ENCODE measurements around the gene PDGFC.

PDGFC gene, protein sequence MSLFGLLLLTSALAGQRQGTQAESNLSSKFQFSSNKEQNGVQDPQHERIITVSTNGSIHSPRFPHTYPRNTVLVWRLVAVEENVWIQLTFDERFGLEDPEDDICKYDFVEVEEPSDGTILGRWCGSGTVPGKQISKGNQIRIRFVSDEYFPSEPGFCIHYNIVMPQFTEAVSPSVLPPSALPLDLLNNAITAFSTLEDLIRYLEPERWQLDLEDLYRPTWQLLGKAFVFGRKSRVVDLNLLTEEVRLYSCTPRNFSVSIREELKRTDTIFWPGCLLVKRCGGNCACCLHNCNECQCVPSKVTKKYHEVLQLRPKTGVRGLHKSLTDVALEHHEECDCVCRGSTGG

DNA sequence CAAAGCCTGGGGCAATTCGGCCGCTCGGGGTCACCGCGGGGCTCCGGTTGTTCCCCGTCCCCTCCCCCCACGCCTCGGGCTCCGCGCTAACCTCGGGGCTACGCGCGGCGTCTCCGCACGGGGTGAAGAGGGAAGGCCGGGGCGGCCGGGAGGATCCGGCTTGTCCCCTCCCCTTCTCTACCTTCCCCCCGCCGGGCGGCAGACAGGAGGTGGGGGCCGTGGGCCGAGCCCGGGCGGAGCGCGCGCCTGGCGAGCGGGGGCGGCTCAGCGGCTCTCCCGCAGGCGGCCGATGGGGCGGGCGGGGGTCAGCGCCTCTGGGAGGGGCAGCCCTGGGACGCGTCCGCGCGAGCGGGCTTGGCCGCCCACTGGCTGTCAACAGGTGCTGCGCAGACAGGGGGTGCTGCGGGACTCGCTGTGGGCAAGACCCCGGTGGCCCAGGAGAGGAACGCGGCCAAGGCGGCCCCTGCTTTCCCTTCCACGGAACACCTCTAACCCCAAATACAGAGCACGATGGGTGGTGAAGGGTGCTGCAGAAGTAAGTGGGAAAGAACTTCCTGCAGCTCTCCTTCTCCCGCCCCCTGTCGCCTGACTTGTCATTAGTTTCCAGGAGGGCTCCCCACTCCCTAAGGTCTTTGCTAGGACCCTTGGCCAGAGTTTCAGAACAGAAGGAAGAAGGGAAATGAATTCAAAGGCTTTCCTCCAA is at the start of gene PDGFC:
Gene PDGFC, minus strand, starts transcription at position 124 of the 703 bp plus-strand sequence. CDS start 896 bp downstream, outside the sequence.
- FAIRE-seq: no peak

DNA sequence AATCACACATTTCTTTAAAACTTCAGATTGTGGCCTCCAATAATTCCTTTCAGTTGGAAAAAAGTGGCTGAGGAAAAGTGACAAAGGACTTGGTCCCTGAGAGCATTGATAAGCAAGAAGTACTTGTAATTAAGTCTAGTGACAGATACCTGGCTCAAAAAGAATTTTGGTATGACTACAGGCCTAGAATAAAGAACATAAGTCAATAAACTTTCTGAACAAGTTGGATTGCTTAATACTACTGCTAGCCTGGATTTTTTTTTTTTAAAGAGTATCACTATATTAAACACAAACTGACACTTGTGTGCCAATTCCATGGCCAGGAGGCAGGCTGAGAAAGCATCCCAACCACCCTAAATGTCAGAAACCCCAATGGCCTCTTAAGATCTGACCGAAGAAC is 49.3 kb upstream of the PDGFC start:
- FAIRE-seq: no peak

DNA sequence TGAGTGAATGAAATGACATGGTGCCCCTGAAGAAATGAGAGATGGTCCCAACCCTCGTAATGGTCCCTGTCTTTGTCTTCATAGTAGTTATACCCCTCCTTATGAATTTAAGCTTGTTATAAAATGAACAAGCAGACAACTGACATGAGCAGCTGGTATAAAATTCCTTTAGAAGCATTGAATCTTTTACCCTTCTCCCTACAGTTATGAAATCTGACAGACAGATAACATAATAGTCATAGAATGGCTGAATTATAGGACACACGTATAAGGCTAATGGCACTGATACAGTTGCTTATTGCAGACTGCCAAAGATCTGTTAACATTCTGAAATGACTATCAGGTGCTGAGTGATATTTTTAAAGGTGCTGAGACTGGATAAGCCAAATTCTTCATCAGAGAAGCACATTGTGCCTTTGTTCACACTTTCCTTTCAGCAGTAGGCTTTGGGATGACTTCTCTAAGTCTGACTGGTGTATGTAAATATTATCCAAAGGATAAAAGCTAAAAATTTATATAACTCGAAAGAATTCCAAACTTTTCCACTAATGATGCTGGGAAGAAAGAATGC is 47.4 kb upstream of the PDGFC start:
- no peak for FAIRE-seq

DNA sequence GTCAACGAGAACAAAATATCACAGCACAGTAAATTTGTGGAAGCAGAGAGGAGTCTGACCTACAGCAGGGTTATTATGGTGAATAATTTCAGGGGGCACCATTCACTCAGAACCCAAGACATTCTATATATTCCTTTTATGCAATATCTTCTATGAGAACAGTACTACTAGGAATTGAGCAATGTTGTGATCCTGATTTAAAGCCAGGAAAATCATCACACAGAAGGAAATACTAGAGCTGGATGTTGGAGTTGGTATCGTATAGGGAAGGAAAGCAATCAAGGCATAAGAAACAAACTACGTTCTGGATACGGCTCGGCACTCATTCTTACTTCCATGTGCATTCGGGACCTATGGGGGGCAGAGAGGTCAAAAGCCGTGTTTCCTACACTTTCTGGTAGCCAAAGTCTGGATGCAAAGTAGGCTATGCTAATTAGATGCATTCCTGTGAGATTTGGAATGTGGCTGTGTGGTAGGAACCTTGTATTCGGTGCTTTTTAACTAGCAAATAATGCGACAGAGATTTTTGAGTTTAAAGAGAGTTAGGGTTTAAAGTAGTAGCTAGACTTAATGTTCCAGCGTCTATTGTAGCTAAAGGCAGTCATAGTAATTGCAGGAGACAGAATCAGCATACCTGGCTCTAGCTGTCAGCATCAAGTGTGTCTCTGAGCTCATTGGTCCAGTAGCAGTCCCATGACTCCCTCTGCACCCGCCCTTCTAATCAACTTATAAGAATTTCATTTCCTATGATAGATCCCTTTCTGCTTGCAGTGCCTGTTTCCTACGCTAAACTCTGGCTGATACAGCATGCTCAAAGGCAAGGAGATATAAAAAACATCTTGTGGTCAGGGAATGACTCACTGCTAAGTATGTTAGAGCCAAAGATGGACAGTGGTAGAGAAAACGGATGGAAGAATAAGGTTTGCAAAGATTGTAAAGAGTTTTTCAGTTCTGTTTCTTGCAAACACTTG is 43.3 kb upstream of the PDGFC start:
- no peak for FAIRE-seq

DNA sequence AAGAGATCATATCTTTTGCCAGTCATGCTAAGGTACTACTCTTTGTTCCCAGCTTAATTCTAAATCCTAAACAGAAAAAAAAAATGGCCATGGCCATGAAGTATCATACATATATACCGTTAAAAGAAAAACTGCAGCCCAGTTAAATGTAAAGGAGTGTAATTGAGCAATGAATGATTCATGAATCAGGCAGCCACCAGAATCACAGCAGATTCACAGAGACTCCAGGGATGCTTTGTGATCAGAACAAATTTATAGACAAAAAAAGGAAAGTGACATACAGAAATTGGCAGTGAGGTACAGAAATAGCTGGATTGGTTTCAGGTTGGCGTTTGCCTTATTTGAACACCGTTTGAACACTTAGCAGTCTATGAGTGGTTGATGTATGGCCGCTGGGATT is 42.1 kb upstream of the PDGFC start:
- FAIRE-seq: no peak

DNA sequence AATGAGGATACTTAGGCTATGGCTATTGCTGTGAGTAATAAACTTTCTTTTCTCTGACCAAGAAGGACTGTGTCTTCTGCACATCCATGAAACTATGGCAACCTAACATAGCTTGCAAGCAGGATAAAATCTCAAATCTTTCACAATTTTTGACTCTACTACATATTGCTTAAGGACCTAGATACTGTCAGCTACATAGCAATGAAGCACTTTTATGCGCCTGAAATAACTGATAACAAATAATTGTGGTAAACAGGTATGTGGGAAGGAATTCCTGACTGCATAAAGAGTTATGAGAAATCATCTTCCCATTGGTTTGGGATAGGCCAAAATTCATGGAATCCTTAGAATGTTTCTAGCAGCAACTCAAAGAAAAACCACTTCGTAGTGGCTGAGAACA is 41.2 kb upstream of the PDGFC start:
- no peak for FAIRE-seq

DNA sequence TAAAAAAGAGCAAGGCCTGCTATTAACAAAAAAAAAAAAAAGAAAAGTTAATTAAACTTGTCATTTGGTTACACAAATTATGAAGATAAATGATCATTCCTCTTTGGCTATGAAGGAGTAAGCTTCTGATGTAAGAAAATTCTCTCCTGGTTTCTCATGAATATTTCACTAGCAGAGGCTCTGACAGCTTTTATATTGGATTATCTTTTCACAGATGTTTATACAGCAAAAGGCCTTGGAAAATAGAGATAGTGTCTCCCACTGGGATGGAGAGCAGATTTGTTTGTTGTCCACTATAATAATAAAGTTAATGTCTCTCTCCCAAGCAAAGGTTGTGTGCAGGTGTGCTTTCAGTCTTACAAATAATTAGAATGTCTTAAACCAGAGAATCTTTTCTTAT is 40.7 kb upstream of the PDGFC start:
- FAIRE-seq: no peak

DNA sequence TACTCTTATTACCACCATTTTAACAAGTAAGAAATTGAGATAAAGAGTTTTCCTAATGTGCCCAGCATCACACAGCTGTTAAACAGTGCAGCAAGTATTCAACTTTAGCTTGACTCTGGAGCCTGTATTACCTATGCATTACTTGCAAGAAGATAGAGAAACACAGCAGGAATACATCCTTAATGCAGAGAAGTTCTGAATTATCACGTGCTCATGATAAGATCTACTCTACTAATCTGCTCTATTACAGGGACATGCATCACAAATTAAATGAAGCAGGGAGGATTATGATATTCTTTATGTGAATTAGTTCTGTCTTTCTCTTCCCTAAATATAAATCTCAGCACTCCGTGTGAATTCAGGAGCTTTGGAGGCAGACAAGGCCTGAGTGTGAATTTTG is 39.0 kb upstream of the PDGFC start:
- no peak for FAIRE-seq

DNA sequence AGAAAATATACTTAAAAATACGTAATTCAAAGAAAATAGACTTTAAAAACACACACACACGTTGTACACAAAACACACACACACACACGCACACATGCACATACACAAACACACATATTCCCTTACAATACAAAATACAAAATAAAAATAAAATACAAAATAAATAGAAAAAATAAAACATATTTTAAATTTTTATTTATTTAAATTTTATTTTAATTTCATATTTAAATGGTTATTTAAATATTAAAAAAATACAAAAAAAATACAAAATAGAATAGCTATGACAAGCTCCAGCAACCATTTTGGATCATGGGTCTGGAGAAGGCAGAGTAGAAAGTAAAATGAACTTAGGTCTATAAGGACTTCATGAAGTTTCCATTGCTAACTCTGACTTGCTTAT is 34.2 kb upstream of the PDGFC start:
- FAIRE-seq: peak; percentile 84

DNA sequence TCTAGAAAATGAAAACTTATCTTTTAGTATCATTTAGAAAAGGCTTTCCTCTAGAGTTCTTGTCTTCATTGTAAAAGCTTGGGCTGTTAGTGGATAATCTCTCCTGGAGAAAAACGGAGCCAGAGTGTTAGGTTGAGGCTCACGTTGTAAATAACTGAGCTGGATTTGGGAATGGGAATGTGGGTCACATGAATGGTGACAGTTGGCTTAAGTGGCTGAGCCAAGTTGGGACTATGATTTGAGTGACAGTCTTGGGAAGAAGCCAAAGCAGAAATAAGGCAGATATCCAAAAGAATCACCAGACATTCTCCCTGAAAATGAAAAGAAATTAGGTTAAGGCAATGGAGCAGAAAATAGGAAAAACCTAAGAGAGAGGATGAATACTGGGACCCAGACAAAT is 33.6 kb upstream of the PDGFC start:
- no peak for FAIRE-seq

DNA sequence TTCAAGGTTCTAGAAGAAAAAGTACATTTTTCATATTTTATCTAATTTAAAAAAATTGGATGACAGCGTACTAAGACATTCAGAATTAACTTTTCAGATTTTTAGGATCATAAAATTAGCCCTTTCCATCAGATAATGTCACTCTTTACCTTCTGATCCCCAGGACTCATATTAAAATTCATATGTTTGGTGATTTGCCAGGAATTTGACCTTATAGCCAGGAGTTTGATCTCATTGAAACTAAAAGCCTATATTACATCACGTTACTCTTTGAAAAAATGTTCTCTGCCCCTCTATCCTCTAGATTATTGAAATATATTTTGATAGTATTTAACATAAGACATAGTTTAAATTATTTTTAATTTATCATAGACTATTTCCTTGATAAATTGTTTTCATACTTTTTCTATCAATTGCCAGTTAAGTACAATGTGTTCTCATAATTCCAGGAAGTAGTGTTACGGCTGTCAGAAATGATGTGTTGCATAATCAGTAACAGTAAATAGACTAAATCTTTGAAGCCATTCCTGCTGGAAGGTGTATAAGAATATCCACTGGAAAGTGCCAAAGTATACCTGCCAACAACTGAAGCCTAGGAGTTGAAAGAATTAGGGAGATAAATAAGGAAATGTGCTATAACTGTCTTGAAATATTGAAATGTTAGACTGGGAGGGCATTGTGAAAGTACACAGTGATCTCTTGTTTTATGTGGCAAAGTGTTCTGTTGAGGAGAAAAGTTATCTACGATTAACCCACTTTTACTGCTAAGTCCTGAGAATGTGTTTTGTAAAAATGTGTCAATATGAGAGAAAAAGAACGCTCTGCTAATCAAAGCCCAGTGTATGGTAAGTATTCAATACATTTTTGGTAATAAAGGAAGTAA is 32.9 kb upstream of the PDGFC start:
- FAIRE-seq: no peak

DNA sequence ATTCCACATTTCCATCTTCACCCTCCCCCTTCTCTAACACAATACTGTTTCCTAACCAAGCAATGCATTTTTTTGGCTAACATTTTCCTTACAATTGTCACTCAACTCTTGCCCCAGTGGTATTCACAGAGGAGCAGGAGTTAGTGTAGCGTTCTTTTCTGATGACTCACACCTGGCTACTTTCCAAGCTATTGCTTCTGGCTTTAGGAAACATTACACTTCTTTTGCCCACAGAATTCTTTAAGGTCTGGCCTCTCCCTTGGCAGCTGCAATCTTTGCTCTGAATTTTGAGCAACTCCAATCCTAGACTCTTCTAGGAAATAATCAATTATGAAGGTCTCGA is 27.5 kb upstream of the PDGFC start:
- no peak for FAIRE-seq

DNA sequence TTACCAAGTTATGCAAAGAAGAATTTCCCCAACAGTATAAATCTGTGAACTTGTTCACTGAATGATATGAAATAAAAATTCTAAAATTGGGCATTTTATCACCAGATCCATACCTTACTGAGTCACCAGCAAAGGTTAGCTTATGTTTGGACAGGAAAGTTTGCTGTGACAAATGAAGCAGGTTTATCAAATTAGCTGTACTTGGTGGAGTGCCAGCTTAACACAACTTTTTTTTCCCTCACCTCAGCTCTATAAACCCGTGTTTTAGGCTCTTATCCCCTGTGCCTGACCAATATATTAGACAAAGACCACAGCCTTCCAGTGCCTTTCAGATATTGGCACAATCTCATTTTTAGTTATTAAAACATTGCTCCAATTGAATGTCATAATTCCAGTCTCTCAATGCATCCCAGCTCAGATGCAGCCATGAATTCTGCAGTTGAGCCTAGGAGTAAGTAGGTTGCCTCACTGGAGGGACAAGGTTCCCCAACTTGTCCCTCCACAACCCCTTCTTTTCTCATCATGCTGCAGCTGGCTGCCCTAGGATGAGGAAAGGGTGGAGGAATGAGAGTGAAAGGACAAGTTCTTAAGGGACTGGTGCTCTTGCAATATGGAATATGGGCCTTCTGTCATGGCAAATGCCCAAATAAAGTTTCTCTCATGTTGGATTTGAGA is 27.0 kb upstream of the PDGFC start:
- FAIRE-seq: no peak

DNA sequence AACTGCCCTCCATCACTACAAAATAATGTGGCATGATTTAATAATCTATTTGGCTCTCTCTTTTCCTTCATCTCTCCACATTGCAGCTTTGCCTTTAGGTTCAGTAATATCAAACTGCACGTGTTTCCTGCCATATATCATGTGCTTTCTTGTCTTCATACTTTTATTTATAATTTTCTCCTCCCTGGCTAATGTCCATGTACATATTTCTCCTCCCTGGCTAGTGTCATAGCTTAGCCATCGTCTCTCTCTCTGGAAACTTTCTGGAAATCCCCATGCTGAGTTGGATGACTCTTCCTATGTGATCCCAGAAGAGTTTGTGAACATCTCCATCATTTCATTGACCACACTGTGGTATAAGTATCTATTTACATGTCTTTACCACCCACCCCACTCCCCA is 21.3 kb upstream of the PDGFC start:
- no peak for FAIRE-seq

DNA sequence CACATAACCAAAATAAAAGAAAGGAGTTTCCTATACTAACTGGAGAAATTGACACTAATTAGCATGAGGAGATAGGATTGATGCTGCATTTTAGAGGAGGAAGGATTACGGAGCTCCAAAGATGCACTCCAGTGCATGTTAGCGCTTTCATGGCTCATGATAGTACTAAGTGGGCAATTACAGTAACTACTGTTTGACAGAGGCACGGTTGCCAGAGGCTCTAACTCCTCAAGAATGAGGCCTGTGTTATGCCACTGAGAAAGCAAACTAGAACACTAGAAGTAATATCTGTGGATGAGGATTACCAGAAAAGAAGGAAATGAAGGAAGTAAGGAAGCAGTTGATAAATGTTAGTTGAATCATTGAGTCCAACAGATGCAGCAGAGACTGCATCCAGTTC is 19.6 kb upstream of the PDGFC start:
- no peak for FAIRE-seq

DNA sequence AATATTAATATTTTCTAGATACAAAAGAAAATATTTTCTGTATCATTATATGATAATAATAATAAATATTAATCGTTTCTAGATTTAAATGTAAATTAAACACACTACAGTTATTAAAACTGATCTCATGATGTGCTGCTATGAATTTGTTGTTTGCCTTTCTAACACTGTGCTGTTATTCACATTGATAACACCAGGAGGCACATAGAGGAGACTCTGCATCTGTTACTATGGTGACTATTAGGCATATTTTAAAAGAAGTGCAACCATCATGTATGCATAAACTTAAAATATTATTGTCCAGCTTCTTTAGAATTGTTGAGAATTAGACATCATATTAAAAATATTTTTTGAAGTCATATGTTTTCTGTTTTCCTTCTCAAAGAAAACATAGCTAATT is 11.8 kb upstream of the PDGFC start:
- FAIRE-seq: peak; percentile 75

DNA sequence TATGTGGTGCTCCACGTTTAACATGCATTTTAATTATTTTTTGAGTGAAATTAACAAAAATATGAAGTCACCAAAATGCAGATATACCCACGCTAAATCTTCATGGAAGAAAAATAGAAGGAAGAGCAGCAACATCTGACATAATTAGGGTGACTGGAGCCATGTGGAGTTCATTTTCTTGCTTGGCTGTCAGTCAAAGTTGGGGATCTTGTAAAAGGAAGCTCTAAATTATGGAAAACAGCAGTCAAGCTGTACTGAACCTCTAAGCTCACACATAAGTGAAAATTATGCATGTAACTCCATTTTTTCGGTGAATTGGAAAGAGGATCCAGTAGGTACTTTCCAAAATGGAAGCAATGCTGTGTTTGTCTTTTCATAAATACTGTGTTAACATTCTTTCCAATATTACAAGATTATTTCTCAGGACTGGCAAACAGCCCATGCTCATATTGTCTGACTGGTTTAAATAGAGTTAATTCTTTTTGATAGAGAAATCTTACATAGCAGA is 9.7 kb upstream of the PDGFC start:
- FAIRE-seq: no peak

DNA sequence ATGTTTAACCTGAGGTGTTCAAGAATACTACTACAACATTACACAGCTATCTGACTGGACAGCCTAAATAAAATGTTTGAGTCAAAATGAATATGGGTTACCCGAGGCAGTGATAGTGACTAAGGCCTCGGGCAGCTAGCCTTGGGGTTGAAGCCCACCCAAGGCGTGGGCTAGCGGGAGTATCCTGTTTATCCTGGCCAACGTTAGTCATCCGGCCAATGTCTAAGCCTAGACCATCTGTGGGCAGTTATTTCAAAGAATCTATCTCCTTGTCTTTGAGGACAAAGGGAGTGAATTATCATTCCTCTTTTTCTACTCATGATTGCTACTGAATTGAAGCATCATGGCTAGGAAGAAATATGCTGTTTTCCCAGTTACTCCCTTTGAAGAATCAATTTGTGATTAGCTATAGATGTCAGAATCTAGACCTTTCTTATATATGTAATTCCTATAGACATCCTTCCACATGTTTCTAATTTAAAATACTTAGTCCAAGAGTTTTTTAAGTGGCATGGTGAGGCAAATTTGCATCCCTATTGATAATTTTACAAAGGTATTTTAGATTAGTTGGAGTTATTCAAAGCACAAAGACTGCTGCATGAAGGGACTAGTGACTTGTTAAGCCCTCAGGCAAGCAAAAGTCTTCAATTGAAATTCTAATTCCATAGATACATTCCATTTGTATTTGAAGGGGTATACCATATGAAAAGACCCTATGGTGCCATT is 6.0 kb upstream of the PDGFC start:
- no peak for FAIRE-seq

DNA sequence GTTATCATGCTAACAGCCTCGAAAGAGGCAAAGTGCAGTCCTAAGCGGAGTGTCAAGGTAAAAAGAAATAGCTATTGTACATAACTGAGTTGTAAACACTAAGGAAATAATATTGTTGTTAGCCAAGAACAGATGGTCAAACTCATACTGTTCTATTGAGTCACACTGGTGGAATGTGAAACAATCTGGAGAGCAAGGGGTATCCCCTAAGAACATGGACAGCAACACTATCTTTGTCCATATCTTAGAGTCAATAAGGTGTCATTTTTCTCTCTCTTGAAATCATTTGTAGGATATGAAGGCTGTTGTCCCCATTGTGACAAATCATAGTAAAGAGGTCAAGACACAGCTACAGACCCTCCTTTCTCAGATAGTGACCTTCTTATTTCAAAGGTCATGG is 4.5 kb upstream of the PDGFC start:
- FAIRE-seq: no peak

DNA sequence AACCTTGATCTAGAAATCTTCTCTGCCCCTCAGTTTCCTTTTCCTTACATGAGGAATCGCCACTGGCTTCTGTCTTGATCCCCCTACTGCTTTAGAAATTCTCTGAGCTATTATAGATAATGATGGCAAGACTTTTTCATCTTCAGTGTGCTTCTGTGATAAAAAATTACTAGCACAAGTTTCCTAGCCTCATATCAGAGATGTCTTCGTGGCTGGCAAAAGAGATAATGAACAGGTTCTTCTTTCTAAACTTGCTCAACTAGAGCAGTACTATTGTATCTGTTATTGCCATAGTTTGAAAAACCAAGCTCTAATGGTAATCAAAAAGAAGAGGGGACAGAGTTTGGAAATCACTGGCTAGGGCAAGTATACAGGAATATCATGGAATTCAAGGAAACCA is 4.1 kb upstream of the PDGFC start:
- FAIRE-seq: no peak

DNA sequence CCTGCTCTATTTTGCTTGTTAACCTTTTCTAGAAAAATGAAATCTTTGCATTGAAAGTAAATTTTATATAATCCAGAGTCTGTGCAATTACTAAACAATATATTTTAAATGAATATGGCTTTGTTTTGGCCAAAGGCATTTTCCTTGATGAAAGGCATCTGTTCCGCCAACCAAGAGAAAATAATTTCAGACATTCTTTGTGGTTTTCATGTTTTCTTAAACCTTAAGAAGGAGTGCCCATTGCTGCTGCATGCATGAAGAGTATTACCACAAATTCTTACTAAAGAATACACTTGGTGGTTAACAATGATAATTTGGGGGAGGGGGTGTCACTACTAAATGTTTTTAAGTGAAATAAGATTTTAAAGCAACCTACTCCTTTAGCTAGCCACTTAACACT is 2.7 kb upstream of the PDGFC start:
- no peak for FAIRE-seq

Measured in TTC549 (cell line).